ENCODE results near the gene HIRIP3.

Gene HIRIP3

DNA sequence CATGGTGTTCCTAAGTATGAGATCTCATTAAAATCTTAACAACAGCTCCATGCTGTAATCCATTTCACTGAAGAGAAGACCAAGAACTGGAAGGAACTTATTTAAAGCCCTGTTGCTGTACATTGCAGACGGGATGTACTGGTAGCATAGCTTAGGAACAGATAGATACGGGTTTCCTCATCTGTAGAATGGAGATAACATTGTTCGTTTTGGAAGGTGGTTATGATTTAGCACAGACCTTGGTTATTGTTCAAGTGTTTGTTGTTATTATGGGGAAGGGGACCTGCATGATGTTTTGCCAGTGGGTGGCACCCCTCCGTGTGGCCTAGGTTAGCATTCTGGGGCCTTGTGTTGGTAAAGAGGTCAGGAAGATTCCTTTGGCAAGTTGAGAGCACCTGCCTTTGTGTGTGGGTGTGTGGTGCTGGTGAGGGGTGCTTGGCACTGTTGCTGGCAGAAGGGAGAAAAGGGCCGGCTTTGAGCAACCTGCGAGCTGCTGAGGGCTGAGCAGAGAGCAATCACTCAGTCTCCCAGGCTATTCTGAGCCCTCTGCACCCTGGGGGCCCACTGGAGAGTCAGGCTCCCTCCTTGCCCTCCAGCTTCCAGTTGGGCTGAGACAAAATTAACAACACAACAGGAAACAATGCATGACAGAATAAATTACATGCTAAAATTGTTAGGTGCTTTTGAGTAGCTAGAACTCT is 19.5 kb downstream of the HIRIP3 start:
- no peaks in the 10 kb centered on the region for H3K27me3 ChIP-seq (ENCODE audit: control insufficient read depth, insufficient read depth, low read length)
- peaks cover 31% of the 10 kb centered on the region for H3K4me1 ChIP-seq (ENCODE audit: control insufficient read depth, insufficient read depth, low read length)
- H3K4me2 ChIP-seq (ENCODE audit: low read length) = peak overlapping the region; percentile 88
- H3K36me3 ChIP-seq (ENCODE audit: insufficient read depth, low read length) = peaks cover 49% of the 10 kb centered on the region
- peak overlapping the region; percentile 89 for H3K4me3 ChIP-seq (ENCODE audit: low read length)
- H3K9me3 ChIP-seq (replicated peaks; ENCODE audit: low read length) = no peaks in the 10 kb centered on the region
- peak overlapping the region; percentile 95 for H3K9ac ChIP-seq (ENCODE audit: low read depth, low read length)

DNA sequence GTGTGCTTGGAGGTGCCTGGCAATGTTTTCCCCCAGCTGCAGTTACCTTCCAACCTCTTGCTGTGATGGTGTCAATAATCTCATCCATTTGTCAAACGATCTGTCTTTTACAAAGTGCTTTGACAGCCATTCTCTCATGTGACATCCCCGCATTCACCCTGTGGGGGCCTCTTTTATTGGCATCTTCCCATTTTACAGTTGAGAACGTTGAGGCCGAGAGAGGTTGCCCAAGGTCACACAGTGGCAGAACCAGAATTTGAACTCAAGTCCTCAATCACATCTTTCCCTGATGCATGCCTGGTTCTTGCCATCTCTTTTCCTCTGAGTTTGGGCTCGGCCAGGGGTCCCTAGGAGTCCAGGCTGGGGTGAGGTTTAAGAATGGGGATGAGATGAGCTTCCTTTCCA is 20.3 kb downstream of the HIRIP3 start:
- Histone ChIP-seq H3K4me3 (ENCODE audit: low read length) (peak overlapping the region; percentile 89), H3K9me3 (replicated peaks; ENCODE audit: low read length) (no peaks in the 10 kb centered on the region), H3K27me3 (ENCODE audit: control insufficient read depth, insufficient read depth, low read length) (no peaks in the 10 kb centered on the region), H3K4me1 (ENCODE audit: control insufficient read depth, insufficient read depth, low read length) (peaks cover 31% of the 10 kb centered on the region), H3K4me2 (ENCODE audit: low read length) (peak overlapping the region; percentile 88), H3K9ac (ENCODE audit: low read depth, low read length) (peak overlapping the region; percentile 95), H3K36me3 (ENCODE audit: insufficient read depth, low read length) (peaks cover 41% of the 10 kb centered on the region)

DNA sequence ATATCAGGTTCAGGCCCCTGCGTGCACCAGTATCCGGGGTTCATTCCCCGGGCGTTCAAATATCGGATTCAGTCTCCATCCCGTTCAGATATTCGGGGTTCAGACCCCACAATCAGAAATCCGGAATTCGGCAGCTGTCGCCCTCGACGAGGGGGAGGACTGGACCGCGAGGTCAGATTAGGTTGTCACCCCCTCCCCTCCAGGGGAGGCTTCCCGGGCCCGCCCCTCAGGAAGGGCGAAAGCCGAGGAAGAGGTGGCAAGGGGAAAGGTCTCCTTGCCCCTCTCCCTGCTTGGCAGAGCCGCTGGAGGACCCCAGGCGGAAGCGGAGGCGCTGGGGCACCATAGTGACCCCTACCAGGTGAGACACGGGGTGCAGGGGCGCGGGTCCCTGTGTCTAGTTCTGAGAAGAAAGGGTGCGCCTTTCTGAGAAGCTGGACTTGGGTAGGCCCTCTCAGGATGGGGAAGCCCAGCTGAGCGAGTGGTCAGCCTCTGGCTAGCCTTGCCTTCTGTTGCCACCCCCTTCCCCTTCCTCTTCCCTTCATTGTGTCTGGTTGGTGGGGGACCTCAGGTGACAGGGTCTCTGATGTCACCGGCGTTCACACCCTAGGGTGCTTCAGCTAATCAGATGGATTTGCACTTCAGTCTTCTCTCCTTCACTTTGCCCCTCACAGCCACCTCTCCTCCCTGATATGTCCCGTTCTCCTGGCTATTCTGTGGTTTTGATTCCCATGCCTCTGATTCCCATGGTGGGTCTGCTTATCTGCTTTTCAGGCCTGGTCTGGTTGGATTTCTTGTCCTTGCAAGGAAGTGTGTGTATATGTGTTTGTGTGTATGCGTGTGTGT is 20.9 kb downstream of the HIRIP3 start:
- Histone ChIP-seq H3K36me3 (ENCODE audit: insufficient read depth, low read length) (peaks cover 37% of the 10 kb centered on the region), H3K4me3 (ENCODE audit: low read length) (peak overlapping the region; percentile 89), H3K27me3 (ENCODE audit: control insufficient read depth, insufficient read depth, low read length) (no peaks in the 10 kb centered on the region), H3K4me1 (ENCODE audit: control insufficient read depth, insufficient read depth, low read length) (peaks cover 31% of the 10 kb centered on the region), H3K4me2 (ENCODE audit: low read length) (peak overlapping the region; percentile 88), H3K9me3 (replicated peaks; ENCODE audit: low read length) (no peaks in the 10 kb centered on the region), H3K9ac (ENCODE audit: low read depth, low read length) (peak overlapping the region; percentile 95)

DNA sequence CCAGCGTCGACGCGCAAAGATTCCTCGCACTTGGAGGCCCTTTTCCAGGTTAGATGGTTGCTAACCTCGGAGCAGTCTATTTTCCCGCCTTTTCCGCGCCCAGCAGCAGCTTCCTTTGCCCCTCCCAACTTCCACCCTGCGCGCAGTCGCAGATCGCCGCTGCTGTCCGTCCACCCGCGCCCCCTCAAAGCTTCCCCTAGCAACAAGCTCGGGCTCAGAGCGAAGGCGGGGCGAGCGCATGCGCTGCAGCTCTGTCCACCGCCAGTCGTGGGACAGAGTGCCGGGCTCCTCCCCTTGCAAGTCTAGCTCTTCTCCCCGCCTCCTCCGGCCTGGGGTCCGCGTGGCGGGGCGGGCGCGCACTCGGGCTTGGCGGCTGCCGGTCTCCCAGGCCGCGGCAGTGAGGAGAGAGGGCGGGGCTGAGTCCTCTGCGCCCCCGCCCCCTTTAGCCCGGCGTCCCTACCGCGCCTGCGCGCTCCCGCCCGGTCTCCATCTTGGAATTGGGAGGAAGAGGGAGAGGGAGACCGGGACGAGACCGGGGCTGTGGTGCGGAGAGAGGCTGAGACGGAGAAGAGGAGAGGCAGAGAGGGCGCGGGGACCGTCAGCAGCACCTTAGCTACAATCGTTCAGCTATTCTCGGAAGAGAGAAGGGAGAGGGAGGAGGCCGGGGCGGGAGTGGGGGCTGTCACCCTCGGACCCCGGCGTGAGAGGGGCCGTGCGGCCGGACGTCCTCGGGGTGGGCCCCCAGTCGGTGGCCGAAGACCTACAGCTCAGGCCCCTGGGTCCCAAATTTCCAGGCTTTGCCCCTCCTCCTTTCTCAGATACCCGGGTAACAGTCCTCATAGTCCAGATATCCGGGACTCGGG is 21.8 kb downstream of the HIRIP3 start, which contains the start of gene TAOK2:
TAOK2 (plus strand) TSS at position 485 of the 863 bp plus-strand sequence. CDS start 3,905 bp downstream, outside the sequence.
- peak within 1 kb of the TSS; percentile 89 for H3K4me3 ChIP-seq (ENCODE audit: low read length)
- peak within 1 kb of the TSS; percentile 88 for H3K4me2 ChIP-seq (ENCODE audit: low read length)
- H3K4me1 ChIP-seq (ENCODE audit: control insufficient read depth, insufficient read depth, low read length) = peaks cover 31% of the 10 kb centered on the region
- no peaks in the 10 kb centered on the region for H3K9me3 ChIP-seq (replicated peaks; ENCODE audit: low read length)
- H3K36me3 ChIP-seq (ENCODE audit: insufficient read depth, low read length) = peaks cover 34% of the 10 kb centered on the region
- no peaks in the 10 kb centered on the region for H3K27me3 ChIP-seq (ENCODE audit: control insufficient read depth, insufficient read depth, low read length)
- peak within 1 kb of the TSS; percentile 95 for H3K9ac ChIP-seq (ENCODE audit: low read depth, low read length)

- Histone ChIP-seq H3K4me2 (ENCODE audit: low read length) (peak overlapping the region; percentile 30), H3K36me3 (ENCODE audit: insufficient read depth, low read length) (peaks cover 34% of the 10 kb centered on the region), H3K4me3 (ENCODE audit: low read length) (no peak overlapping the region), H3K9ac (ENCODE audit: low read depth, low read length) (no peak overlapping the region), H3K4me1 (ENCODE audit: control insufficient read depth, insufficient read depth, low read length) (peaks cover 31% of the 10 kb centered on the region), H3K9me3 (replicated peaks; ENCODE audit: low read length) (no peaks in the 10 kb centered on the region), H3K27me3 (ENCODE audit: control insufficient read depth, insufficient read depth, low read length) (no peaks in the 10 kb centered on the region)
Observed at GRCh38 chr16:29972992-29973383, 22.4 kb downstream of the HIRIP3 start.

DNA sequence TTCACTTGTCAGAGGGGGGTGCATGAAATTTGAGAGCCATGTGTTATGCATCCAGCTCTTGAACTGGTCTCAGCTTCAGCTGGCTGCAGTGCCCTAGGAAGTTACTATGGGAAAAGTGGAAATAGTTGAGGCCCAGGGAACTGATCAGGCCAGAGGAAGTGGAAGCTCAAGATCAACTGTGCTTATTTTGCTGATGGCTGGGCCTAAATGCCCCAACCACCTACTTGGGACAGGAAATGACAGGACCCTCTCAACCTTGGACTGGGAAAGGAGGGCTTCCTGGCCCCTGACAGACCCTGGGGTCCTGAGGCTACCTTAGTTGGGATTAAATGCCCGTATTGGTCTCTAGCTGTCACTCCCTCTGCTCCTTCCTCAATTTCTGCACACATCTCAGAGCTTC is 22.9 kb downstream of the HIRIP3 start:
- no peak overlapping the region for H3K4me3 ChIP-seq (ENCODE audit: low read length)
- peaks cover 31% of the 10 kb centered on the region for H3K36me3 ChIP-seq (ENCODE audit: insufficient read depth, low read length)
- H3K4me2 ChIP-seq (ENCODE audit: low read length) = no peak overlapping the region
- H3K27me3 ChIP-seq (ENCODE audit: control insufficient read depth, insufficient read depth, low read length) = no peaks in the 10 kb centered on the region
- H3K4me1 ChIP-seq (ENCODE audit: control insufficient read depth, insufficient read depth, low read length) = peaks cover 31% of the 10 kb centered on the region
- H3K9ac ChIP-seq (ENCODE audit: low read depth, low read length) = no peak overlapping the region
- H3K9me3 ChIP-seq (replicated peaks; ENCODE audit: low read length) = no peaks in the 10 kb centered on the region

DNA sequence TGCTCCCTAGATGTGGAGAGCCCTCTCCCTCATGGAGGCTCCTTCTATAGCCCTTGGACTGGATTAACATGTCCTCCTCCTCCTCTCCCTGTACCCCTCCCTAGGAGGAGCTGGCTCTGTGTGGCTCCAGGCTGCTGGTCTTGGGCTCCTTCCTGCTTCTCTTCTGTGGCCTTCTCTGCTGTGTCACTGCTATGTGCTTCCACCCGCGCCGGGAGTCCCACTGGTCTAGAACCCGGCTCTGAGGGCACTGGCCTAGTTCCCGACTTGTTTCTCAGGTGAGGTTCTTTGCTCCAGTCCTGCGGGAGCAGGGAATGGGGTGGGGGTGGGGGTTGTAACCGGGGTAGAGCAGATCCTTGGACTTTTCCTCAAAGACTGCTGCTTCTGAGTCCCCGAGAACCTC is 24.1 kb downstream of the HIRIP3 start:
- no peak overlapping the region for H3K9ac ChIP-seq (ENCODE audit: low read depth, low read length)
- H3K27me3 ChIP-seq (ENCODE audit: control insufficient read depth, insufficient read depth, low read length) = no peaks in the 10 kb centered on the region
- no peaks in the 10 kb centered on the region for H3K9me3 ChIP-seq (replicated peaks; ENCODE audit: low read length)
- H3K4me1 ChIP-seq (ENCODE audit: control insufficient read depth, insufficient read depth, low read length) = peaks cover 20% of the 10 kb centered on the region
- H3K4me2 ChIP-seq (ENCODE audit: low read length) = no peak overlapping the region
- no peak overlapping the region for H3K4me3 ChIP-seq (ENCODE audit: low read length)
- H3K36me3 ChIP-seq (ENCODE audit: insufficient read depth, low read length) = peaks cover 30% of the 10 kb centered on the region

- H3K4me2 ChIP-seq (ENCODE audit: low read length) = no peak overlapping the region
- H3K9me3 ChIP-seq (replicated peaks; ENCODE audit: low read length) = no peaks in the 10 kb centered on the region
- H3K4me3 ChIP-seq (ENCODE audit: low read length) = no peak overlapping the region
- peaks cover 2% of the 10 kb centered on the region for H3K4me1 ChIP-seq (ENCODE audit: control insufficient read depth, insufficient read depth, low read length)
- H3K36me3 ChIP-seq (ENCODE audit: insufficient read depth, low read length) = peaks cover 35% of the 10 kb centered on the region
- H3K9ac ChIP-seq (ENCODE audit: low read depth, low read length) = no peak overlapping the region
- no peaks in the 10 kb centered on the region for H3K27me3 ChIP-seq (ENCODE audit: control insufficient read depth, insufficient read depth, low read length)
Observed at GRCh38 chr16:29968205-29968604, 27.2 kb downstream of the HIRIP3 start.

DNA sequence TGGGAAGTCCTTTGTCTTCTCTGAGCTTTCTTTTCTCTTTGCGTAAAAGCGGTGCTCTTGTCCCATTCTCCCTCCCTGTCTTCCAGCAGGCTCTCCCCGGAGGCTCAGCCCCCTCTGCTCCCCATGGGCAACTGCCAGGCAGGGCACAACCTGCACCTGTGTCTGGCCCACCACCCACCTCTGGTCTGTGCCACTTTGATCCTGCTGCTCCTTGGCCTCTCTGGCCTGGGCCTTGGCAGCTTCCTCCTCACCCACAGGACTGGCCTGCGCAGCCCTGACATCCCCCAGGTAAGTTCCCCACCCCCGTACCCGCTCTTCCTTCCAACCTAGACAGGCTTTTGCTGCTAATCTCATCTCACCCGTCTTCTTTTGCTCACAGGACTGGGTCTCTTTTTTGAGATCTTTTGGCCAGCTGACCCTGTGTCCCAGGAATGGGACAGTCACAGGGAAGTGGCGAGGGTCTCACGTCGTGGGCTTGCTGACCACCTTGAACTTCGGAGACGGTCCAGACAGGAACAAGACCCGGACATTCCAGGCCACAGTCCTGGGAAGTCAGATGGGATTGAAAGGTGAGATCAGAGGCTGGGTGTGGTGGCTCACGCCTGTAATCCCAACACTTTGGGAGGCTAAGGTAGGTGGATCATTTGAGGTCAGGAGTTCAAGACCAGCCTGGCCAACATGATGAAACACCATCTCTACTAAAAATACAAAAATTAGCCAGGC is 32.2 kb downstream of the HIRIP3 start:
- peak overlapping the region; percentile 84 for H3K9ac ChIP-seq (ENCODE audit: low read depth, low read length)
- H3K4me3 ChIP-seq (ENCODE audit: low read length) = peak overlapping the region; percentile 73
- H3K4me2 ChIP-seq (ENCODE audit: low read length) = peak overlapping the region; percentile 96
- peaks cover 14% of the 10 kb centered on the region for H3K4me1 ChIP-seq (ENCODE audit: control insufficient read depth, insufficient read depth, low read length)
- H3K9me3 ChIP-seq (replicated peaks; ENCODE audit: low read length) = no peaks in the 10 kb centered on the region
- H3K27me3 ChIP-seq (ENCODE audit: control insufficient read depth, insufficient read depth, low read length) = no peaks in the 10 kb centered on the region
- peaks cover 10% of the 10 kb centered on the region for H3K36me3 ChIP-seq (ENCODE audit: insufficient read depth, low read length)

GRCh38 chr16:29962344-29962994 is 32.9 kb downstream of the HIRIP3 start:
- Histone ChIP-seq H3K4me3 (ENCODE audit: low read length) (peak overlapping the region; percentile 73), H3K36me3 (ENCODE audit: insufficient read depth, low read length) (peaks cover 5% of the 10 kb centered on the region), H3K4me1 (ENCODE audit: control insufficient read depth, insufficient read depth, low read length) (peaks cover 14% of the 10 kb centered on the region), H3K4me2 (ENCODE audit: low read length) (peak overlapping the region; percentile 96), H3K27me3 (ENCODE audit: control insufficient read depth, insufficient read depth, low read length) (no peaks in the 10 kb centered on the region), H3K9ac (ENCODE audit: low read depth, low read length) (peak overlapping the region; percentile 84), H3K9me3 (replicated peaks; ENCODE audit: low read length) (no peaks in the 10 kb centered on the region)

Data from skeletal muscle satellite cell (primary cell).